ENCODE results near the gene CACTIN. TPM values are rescaled to one million over a fixed set of nuclear protein-coding genes. Genes with fewer than 3 reads are reported as not detected.

The CACTIN gene
- total RNA-seq, 3 donors from 2014 or later (not counting 1 experiment from before 2014, with no cell fraction given), result 33.6 to 42.2 (median 40.8) TPM

- Histone ChIP-seq H3K4me3 (ENCODE audit: low read length) (no peak overlapping the region), H3K4me1 (ENCODE audit: control insufficient read depth, insufficient read depth, low read length) (peaks cover 46% of the 10 kb centered on the region), H3K9me3 (ENCODE audit: control insufficient read depth, insufficient read depth, low read length) (no peaks in the 10 kb centered on the region), H3K36me3 (ENCODE audit: control insufficient read depth, insufficient read depth, low read length) (no peaks in the 10 kb centered on the region), H3K27ac (ENCODE audit: low read length) (no peak overlapping the region), H3K27me3 (ENCODE audit: control insufficient read depth, insufficient read depth, low read length) (no peaks in the 10 kb centered on the region)
- Mint-ChIP-seq H3K4me3 (peak overlapping the region; percentile 43), H3K27me3 (ENCODE audit: low read depth in 2 of 2) (no peaks in the 10 kb centered on the region), H3K27ac (peak overlapping the region in 1 of 2 donors; percentile 93), H3K4me1 (peaks cover 30 to 57% of the 10 kb centered on the region in 2 donors), H3K9me3 (no peaks in the 10 kb centered on the region), H3K36me3 (no peaks in the 10 kb centered on the region)
- 92% methylated on average over 11 of the region's 13 CpGs for WGBS (ENCODE audit: insufficient coverage)
- intact Hi-C loops (cut with micrococcal nuclease), result no loop called here
- no peak for DNase-seq
- TF ChIP-seq CTCF (IDR thresholded peaks at IDR 0.05), result no peak
- ATAC-seq, result no peak
Measured at GRCh38 chr19:3672993-3673392, 46.4 kb upstream of the CACTIN start.

GRCh38 chr19:3672575-3672948, 46.0 kb upstream of the CACTIN start:
- no peak for DNase-seq
- H3K36me3 Mint-ChIP-seq, result no peaks in the 10 kb centered on the region
- H3K4me1 Mint-ChIP-seq, result peaks cover 30 to 56% of the 10 kb centered on the region in 2 donors
- H3K27ac ChIP-seq (ENCODE audit: low read length), result peak overlapping the region; percentile 80
- no peaks in the 10 kb centered on the region for H3K36me3 ChIP-seq (ENCODE audit: control insufficient read depth, insufficient read depth, low read length)
- H3K27me3 ChIP-seq (ENCODE audit: control insufficient read depth, insufficient read depth, low read length), result no peaks in the 10 kb centered on the region
- H3K9me3 ChIP-seq (ENCODE audit: control insufficient read depth, insufficient read depth, low read length), result no peaks in the 10 kb centered on the region
- peak overlapping the region; percentile 89 for H3K4me3 Mint-ChIP-seq
- 93% methylated on average over 8 of the region's 8 CpGs for WGBS (ENCODE audit: insufficient coverage)
- no peak overlapping the region for H3K4me3 ChIP-seq (ENCODE audit: low read length)
- peak overlapping the region; percentile 83 to 93 for H3K27ac Mint-ChIP-seq
- H3K4me1 ChIP-seq (ENCODE audit: control insufficient read depth, insufficient read depth, low read length), result peaks cover 43% of the 10 kb centered on the region
- no peaks in the 10 kb centered on the region for H3K9me3 Mint-ChIP-seq
- TF ChIP-seq CTCF (IDR thresholded peaks at IDR 0.05), result no peak
- intact Hi-C loops (cut with micrococcal nuclease), result no loop called here
- H3K27me3 Mint-ChIP-seq (ENCODE audit: low read depth in 2 of 2), result no peaks in the 10 kb centered on the region
- no peak for ATAC-seq

- no peaks in the 10 kb centered on the region for H3K27me3 ChIP-seq (ENCODE audit: control insufficient read depth, insufficient read depth, low read length)
- H3K27me3 Mint-ChIP-seq (ENCODE audit: low read depth in 2 of 2), result no peaks in the 10 kb centered on the region
- H3K9me3 ChIP-seq (ENCODE audit: control insufficient read depth, insufficient read depth, low read length), result no peaks in the 10 kb centered on the region
- H3K36me3 ChIP-seq (ENCODE audit: control insufficient read depth, insufficient read depth, low read length), result no peaks in the 10 kb centered on the region
- no peaks in the 10 kb centered on the region for H3K36me3 Mint-ChIP-seq
- WGBS (ENCODE audit: insufficient coverage), result 23% methylated on average over 40 of the region's 40 CpGs
- H3K27ac ChIP-seq (ENCODE audit: low read length), result peak overlapping the region; percentile 80
- H3K9me3 Mint-ChIP-seq, result no peaks in the 10 kb centered on the region
- peaks cover 37% of the 10 kb centered on the region for H3K4me1 ChIP-seq (ENCODE audit: control insufficient read depth, insufficient read depth, low read length)
- peaks cover 24 to 56% of the 10 kb centered on the region in 2 donors for H3K4me1 Mint-ChIP-seq
- ATAC-seq (peak; percentile 54 to 60 (median 54)), DNase-seq (peak; percentile 31 to 49)
- intact Hi-C loops (cut with micrococcal nuclease), result loop anchor here (2.0 kb wide), 2 partner anchors 15 to 27 kb away; no protein-coding TSS in a partner anchor
- peak overlapping the region; percentile 83 to 93 for H3K27ac Mint-ChIP-seq
- H3K4me3 ChIP-seq (ENCODE audit: low read length), result peak overlapping the region; percentile 9
- TF ChIP-seq CTCF (IDR thresholded peaks at IDR 0.05), result no peak
- H3K4me3 Mint-ChIP-seq, result peak overlapping the region; percentile 89
Measured at GRCh38 chr19:3671680-3672574, 45.3 kb upstream of the CACTIN start.

Data from natural killer cell (primary cell).